A172 (cell line): ENCODE data around the gene UBA52. TPM values are rescaled to one million over a fixed set of nuclear protein-coding genes. Genes with fewer than 3 reads are reported as not detected.
"Not testable (repeated sequence)": the region's sequence is repeated elsewhere in the genome, so short reads cannot be mapped to it uniquely, and the experiment has no call there.

Source experiments
- DNase-seq: peaks from one replicate; pipeline ENCODE4 v3.0.0-alpha.2; 2015; ENCODE audit warnings: low spot score
- total RNA-seq: library from RNA; depleted of rRNA; stranded (reverse); fragments of >200 nt; shearing (Covaris generic); gene quantifications from 2 replicates; pipeline ENCODE4 v1.2.3, GENCODE V29; 2014; rRNA removed

Gene UBA52
- total RNA-seq = 779 and 974 TPM in 2 replicates

DNA sequence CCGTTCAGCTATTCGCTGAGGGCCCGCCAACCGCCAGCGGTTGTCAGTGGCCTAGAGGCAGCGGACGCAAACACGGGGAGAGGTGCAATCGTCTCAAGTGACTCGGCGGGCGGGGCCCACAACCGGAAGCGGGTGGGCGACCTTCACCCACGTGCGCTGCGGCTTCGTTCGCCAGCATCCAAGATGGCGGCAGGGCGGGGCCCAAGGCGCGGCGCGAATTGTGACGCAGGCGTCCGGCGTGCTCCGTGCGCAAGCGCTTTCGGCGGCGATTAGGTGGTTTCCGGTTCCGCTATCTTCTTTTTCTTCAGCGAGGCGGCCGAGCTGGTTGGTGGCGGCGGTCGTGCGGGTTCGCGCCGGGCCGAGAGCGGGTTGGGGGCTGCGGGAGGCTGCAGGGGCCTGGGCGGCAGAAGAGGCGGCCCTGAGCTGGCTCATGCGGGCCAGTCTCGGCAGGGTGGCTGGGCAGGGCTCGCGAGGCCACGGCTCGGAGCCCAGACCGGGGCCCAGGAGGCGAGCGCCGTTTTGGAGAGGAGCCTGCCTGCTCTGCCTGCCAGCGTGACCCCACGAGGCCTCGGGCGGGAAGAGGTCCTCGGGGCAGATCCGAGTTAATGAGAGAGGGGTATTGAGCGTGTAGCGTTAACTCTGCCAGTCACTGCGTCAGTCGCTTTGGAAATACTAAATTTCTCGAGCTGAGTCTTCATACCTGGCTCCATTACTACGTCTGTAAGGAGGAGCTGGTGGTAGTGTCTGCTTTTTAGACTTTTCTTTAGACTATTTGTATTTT, at the start of gene UBA52:
Gene UBA52 (plus strand): TSS at position 294 of the 781 bp plus-strand sequence. CDS start 1,444 bp downstream, outside the sequence.
- DNase-seq = peak; percentile 95

GRCh38 chr19:18522124-18522861, 49.4 kb upstream of the UBA52 start:
- peak; percentile 100 for DNase-seq

DNA sequence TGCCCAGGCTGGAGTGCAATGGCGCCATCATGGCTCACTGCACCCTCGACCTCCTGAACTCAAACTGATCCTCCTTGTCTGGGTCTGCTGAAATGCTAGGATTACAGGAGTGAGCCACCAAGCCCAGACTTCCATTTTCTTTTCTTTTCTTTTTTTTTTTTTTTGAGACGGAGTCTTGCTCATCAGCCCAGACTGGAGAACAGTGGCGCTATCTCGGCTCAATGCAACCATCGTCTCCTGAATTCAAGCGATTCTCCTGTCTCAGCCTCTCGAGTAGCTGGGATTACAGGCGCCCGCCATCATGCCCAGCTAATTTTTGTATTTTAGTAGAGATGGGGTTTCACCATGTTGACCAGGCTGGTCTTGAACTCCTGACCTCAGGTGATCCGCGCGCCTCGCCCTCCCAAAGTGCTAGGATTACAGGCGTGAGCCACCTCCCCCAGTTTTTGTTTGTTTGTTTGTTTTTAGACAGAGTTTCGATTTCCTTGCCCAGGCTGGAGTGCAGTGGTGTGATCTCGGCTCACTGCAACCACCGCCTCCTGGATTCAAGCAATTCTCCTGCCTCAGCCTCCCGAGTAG, 48.7 kb upstream of the UBA52 start:
- not testable (repeated sequence) for DNase-seq

DNA sequence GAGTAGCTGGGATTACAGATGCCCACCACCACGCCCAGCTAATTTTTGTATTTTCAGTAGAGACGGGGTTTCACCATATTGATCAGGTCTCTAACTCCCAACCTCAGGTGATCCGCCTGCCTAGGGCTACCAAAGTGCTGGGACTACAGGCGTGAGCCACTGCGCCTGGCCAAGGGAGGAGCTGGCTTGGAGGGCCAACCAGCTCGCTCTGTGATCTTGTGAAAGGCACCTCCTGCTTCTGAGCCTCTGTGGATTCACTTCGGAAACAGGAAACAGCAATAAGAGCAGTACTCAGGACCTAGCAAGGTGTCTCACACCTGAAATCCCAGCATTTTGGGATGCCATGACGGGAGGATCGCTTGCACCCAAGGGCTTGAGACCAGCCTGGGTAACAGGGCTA, 47.8 kb upstream of the UBA52 start:
- no peak for DNase-seq

DNA sequence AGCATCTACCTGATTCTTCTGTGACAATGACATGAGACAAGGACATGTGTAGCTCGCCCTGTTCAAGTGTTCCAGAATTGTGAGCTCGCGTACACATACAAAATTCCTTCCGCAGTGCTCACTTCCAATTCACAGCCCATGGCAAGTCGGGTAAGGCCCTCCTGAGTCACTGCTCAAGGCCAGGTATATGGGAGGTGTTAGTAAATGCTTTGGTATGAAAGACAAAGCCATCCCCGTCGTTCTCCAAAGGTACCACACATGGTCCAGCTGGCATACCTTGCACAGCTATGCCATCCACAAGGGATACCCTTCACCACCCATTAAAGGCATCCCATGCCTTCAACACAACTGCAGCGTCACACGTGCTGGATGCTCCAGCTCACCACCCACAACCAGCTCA, 45.3 kb upstream of the UBA52 start:
- no peak for DNase-seq

GRCh38 chr19:18529782-18530181, 41.9 kb upstream of the UBA52 start:
- DNase-seq = no peak

- no peak for DNase-seq
Measured at GRCh38 chr19:18531485-18531884, 40.2 kb upstream of the UBA52 start.

DNA sequence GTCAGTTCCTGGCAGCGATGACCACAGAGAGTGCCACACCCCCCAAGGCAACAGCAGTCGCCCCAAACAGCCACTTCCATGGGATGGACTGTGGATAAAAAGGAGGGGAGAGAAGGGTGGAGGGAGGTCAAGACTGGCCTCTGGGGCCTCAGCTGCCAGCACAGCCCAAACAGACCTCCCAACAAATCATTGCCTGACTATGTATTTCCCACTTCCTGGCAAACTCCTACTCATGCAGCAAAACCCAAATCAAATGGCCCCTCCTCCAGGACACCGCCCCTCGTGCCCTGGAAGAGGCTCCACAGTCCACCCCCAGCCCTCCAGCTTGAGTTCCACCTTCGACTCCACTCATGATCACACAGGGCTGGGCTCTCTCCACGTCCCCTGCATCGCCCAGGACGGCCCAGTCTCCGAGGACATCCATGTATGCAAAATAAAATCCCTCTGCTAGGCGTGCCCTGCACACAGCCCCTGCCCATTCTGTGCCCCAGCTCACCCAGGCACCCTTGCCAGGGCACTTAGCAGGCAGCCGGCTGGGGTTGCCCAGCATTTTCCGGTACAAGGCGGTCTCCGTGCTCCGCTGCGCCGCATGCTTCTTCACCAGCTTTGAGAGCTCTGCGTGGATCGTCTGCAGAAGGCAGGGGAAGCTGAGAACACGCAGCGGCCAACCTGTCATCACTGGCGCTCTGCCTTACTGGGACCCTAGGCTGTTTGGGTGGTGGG, 39.3 kb upstream of the UBA52 start:
- no peak for DNase-seq

DNA sequence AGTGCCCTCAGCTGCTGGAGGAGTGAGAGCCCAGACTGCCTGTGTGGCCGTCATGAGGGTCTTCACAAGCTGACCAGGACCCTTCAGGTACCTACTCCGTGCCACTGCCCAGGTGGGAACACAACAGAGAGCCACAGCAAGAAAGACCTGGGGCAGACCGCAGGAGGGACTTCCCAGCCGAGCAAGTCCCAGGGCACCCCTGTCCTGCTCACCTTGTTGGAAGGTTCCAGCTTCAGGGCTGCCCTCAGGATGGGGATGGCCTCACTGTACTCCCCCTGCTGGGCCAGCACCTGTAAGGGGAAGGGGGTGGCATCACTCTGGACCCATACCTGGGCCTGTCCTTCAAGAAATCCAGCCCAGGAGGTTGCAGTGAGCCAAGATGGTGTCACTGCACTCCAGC, 38.6 kb upstream of the UBA52 start:
- no peak for DNase-seq

GRCh38 chr19:18536475-18536874, 35.2 kb upstream of the UBA52 start:
- no peak for DNase-seq

- no peak for DNase-seq
Measured at GRCh38 chr19:18537431-18537830, 34.2 kb upstream of the UBA52 start.

DNA sequence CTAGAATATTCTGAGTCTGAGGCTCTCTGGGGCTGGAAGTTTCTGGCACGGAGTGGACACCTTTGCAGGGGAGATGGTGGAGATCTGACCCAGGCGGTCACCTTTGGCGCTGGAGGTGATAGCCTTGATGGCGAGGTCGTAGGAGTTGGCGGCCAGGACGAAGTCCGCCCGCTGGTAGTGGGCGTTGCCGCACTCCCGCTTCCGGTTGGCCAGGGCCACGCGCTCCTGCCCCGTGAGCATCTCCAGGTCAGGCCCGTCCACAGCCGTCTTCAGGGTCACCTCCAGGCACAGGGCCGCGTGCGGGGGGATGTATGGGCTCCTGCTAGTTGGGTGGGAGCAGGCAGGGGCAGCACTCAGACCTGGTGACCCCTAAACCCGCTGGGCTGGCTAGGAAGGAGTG, 33.5 kb upstream of the UBA52 start:
- DNase-seq = no peak

DNA sequence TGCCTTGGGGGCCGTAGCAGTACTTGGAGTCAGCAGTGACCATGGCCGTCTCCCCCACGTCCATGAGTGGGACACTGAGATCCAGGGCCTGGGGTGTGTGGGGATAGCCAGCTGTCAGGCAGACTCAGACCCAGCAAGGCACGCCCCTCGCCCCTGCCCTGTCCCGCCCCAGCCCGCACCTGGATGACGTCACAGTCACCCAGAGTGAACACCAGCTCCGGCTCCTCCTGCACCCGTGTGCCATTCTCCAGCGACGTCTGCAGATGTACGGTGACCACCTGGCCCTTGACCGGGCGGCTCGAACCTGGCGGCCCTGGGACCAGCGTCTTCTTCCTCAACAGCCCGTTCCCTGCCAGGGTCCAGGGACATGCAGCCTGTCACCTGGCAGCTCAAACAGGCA, 32.3 kb upstream of the UBA52 start:
- no peak for DNase-seq

GRCh38 chr19:18540200-18540599, 31.5 kb upstream of the UBA52 start:
- not testable (repeated sequence) for DNase-seq

GRCh38 chr19:18541258-18541991, 30.2 kb upstream of the UBA52 start:
- no peak for DNase-seq

GRCh38 chr19:18541992-18542940, 29.4 kb upstream of the UBA52 start:
- no peak for DNase-seq

GRCh38 chr19:18542941-18543813, 28.5 kb upstream of the UBA52 start, which contains the start of gene FKBP8:
Gene FKBP8, minus strand, starts transcription at chr19:18543573. Its CDS starts 1,603 bp downstream, at chr19:18541970.
- DNase-seq = peak; percentile 76

GRCh38 chr19:18543814-18544475, 27.7 kb upstream of the UBA52 start:
- peak; percentile 72 for DNase-seq
